Mesothelial cell of epicardium (in vitro differentiated cells): ENCODE data around the gene TRAIP. TPM values are rescaled to one million over a fixed set of nuclear protein-coding genes. Genes with fewer than 3 reads are reported as not detected.

Source experiments
- DNase-seq, 2 experiments: peaks; one replicate each; pipeline ENCODE4 v3.0.0; 2021; ENCODE audit warnings: low spot score in 2 of 2; ENCODE audit not compliant: unreplicated experiment in 2 of 2
- H3K27ac Mint-ChIP-seq: 2 replicates; pipeline ENCODE4 v1.8.0; 2021; ENCODE audit warnings: mixed read lengths
- H3K27me3 Mint-ChIP-seq: 2 replicates; pipeline ENCODE4 v1.8.0; 2021; ENCODE audit warnings: low read depth, mixed read lengths
- H3K36me3 Mint-ChIP-seq: 2 replicates; pipeline ENCODE4 v1.8.0; 2021; ENCODE audit warnings: mixed read lengths
- H3K4me1 Mint-ChIP-seq: 2 replicates; pipeline ENCODE4 v1.8.0; 2021; ENCODE audit warnings: mixed read lengths
- H3K4me3 Mint-ChIP-seq: 2 replicates; pipeline ENCODE4 v1.8.0; 2021; ENCODE audit warnings: mild to moderate bottlenecking, moderate library complexity, mixed read lengths
- H3K9me3 Mint-ChIP-seq: 2 replicates; pipeline ENCODE4 v1.8.0; 2021; ENCODE audit warnings: mixed read lengths
- total RNA-seq: library from RNA; stranded (reverse); gene quantifications from 3 replicates; pipeline ENCODE4 v1.2.1, GENCODE V29; 2021
- TF ChIP-seq, protein P1 (sequence below): fragments of 200-600 bp; sonication (generic); IDR thresholded peaks from one replicate; pipeline ENCODE4 v1.5.0; 2021; ENCODE audit warnings: antibody characterized with exemption; ENCODE audit not compliant: unreplicated experiment

TRAIP gene
- total RNA-seq, 1 donor from 2014 or later = 10.4 TPM

DNA sequence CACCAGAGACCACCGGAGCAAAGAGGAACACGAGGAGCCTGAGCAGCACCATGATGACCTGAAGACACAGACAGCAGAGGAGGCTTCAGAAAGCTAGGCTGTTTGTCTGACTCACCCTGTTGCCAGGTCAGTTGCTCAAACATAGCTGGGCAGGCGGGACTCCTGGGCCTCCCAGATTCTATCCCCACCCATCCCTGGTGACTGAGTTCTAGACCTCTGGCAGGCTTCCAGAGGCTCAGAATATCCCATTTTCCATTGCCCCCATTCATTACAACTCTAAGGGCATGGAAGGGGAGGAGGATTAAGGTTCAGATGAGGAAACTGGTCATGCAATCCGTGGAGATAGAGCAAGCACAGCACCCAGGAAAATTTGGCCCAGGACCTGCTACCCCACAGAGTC, 56.6 kb downstream of the TRAIP start, which contains the start of gene CDHR4:
Gene CDHR4, minus strand, starts transcription at position 113 of the 400 bp plus-strand sequence. Its CDS starts 61 bp downstream, at position 52.
- peaks cover 27% of the 10 kb centered on the region for H3K27me3 Mint-ChIP-seq
- H3K4me3 Mint-ChIP-seq = no peak within 1 kb of the TSS
- peaks cover 15% of the 10 kb centered on the region for H3K4me1 Mint-ChIP-seq
- H3K36me3 Mint-ChIP-seq = no peaks in the 10 kb centered on the region
- H3K9me3 Mint-ChIP-seq = no peaks in the 10 kb centered on the region
- DNase-seq = no peak
- TF ChIP-seq, protein P1, sequence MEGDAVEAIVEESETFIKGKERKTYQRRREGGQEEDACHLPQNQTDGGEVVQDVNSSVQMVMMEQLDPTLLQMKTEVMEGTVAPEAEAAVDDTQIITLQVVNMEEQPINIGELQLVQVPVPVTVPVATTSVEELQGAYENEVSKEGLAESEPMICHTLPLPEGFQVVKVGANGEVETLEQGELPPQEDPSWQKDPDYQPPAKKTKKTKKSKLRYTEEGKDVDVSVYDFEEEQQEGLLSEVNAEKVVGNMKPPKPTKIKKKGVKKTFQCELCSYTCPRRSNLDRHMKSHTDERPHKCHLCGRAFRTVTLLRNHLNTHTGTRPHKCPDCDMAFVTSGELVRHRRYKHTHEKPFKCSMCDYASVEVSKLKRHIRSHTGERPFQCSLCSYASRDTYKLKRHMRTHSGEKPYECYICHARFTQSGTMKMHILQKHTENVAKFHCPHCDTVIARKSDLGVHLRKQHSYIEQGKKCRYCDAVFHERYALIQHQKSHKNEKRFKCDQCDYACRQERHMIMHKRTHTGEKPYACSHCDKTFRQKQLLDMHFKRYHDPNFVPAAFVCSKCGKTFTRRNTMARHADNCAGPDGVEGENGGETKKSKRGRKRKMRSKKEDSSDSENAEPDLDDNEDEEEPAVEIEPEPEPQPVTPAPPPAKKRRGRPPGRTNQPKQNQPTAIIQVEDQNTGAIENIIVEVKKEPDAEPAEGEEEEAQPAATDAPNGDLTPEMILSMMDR = no peak
- H3K27ac Mint-ChIP-seq = no peak within 1 kb of the TSS

DNA sequence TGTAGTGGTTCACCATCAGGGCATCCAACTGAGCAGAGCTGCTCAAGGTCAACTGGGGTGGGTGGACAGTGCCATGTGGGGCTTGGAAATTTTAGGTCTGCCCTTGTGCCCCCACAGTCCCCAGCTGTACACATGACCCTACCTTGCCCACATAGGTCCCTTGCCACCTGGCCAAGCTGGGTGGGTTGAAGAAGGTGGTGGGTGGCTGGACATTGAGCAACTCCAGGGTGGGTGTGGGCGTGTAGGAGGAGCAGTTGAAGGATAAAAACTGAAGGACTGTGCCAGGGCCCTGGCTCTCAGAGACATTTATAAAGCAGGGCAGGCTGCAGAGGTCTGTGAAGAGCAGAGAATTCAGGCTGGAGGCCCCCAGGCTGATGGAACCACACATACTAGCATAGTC, 57.3 kb downstream of the TRAIP start:
- H3K27ac Mint-ChIP-seq = no peak overlapping the region
- no peak overlapping the region for H3K4me3 Mint-ChIP-seq
- TF ChIP-seq, protein P1 = no peak
- H3K27me3 Mint-ChIP-seq = peaks cover 24% of the 10 kb centered on the region
- no peaks in the 10 kb centered on the region for H3K9me3 Mint-ChIP-seq
- H3K36me3 Mint-ChIP-seq = no peaks in the 10 kb centered on the region
- no peak for DNase-seq
- peaks cover 13% of the 10 kb centered on the region for H3K4me1 Mint-ChIP-seq

DNA sequence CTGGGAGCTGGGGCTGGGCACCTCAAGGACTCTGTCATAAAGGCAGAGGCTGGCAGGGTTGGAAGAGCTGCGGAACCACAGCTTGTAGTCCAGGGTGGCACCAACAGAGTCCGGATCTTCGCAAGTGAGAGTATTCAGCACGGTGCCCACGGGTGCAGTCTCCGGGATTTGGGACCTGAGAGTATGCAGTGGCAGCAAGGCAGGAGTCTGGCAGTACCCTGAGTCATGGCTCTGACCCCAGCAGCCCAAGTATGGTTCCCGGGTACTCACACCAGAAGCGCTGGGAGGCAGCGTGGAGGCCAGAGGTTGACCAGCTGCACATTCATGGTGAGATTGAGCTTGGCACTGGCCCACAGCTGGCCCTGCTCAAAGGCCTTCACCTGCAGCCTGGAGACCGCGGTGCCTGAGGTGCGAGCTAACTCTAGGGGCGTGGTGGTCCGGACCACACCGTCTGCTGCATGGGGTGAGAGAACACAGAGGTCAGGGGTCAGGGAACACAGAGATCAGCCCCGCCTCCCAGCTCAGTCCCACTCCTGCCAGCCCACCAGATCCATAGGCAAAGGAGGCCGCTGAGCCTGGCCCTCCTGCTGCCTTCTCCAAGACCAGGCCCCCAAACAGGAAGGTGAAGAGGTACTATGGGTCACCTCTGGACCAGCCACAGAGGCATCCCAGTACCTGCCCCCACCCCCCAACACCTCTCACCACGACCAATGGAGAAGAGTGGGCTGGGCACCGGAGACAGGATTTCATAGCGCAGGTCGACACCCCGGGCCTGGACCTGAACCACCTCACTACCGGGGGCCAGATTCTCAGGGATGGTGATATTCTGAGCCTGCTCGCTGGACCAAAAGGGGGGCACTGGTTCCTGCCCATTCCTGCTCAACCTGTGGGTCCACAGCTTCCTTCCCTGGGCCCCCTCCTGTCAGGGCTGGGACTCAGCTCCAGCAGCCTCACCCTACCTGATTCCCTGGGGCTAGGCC, 61.1 kb downstream of the TRAIP start:
- H3K9me3 Mint-ChIP-seq = no peaks in the 10 kb centered on the region
- TF ChIP-seq, protein P1 = no peak
- H3K36me3 Mint-ChIP-seq = no peaks in the 10 kb centered on the region
- DNase-seq = no peak
- H3K4me3 Mint-ChIP-seq = no peak overlapping the region
- peaks cover 8% of the 10 kb centered on the region for H3K4me1 Mint-ChIP-seq
- no peaks in the 10 kb centered on the region for H3K27me3 Mint-ChIP-seq
- no peak overlapping the region for H3K27ac Mint-ChIP-seq

DNA sequence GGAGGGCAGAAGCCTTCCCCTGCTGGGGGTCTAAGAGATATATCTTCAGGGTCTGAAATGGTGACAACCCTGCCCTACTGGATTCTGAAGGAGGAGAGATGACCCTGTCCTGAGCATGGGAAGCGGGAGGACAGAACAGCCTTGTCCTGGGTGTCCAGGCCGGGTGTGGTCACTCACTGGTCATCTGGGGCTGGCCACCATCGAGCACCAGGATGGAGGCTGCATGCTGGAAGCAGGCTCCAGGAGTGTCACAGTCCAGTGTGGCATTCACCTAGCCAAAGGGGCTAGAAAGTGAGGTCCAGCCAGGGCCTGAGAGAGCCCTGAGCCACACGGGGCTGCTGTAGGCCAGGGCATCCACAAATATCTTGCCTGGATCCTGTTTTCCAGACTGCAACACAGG, 61.9 kb downstream of the TRAIP start:
- no peak for DNase-seq
- TF ChIP-seq, protein P1 = no peak

DNA sequence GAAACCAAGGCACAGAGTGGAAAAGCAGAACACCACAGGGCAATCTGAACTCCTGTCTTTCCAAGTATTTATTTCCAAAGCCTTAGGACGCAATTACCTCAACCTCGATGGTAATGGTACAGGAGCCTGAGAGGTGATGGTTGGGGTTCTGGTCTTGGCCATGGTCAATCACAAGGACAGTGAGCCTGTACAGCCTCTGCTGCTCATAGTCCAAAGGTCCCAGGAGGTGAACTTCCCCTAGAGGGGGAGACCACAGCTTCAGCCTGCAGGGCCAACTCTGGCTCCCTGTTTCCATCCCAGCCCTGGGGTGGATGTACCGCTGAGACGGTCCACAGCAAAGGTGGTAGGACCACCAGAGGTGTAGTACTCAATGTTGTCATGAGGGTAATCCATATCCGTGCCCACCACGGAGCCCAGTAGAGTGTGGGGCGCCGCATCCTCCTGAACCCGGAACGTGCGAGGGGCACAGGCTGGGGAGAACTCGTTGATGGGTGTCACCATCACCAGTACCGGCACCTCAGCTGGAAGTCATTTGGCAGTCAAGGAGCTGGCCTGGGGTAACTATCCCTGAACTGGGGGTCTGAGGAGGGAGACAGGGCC, 62.8 kb downstream of the TRAIP start:
- Mint-ChIP-seq H3K27me3 (no peaks in the 10 kb centered on the region), H3K27ac (no peak overlapping the region), H3K36me3 (no peaks in the 10 kb centered on the region), H3K9me3 (no peaks in the 10 kb centered on the region), H3K4me1 (peaks cover 8% of the 10 kb centered on the region), H3K4me3 (no peak overlapping the region)
- TF ChIP-seq, protein P1 = no peak
- DNase-seq = no peak

More for the DNA sequence above, 61.9 kb downstream of the TRAIP start:
- H3K4me3 Mint-ChIP-seq = no peak overlapping the region
- H3K4me1 Mint-ChIP-seq = peaks cover 8% of the 10 kb centered on the region
- H3K36me3 Mint-ChIP-seq = no peaks in the 10 kb centered on the region
- no peaks in the 10 kb centered on the region for H3K27me3 Mint-ChIP-seq
- no peak overlapping the region for H3K27ac Mint-ChIP-seq
- H3K9me3 Mint-ChIP-seq = no peaks in the 10 kb centered on the region
